HEK293 (cell line): ENCODE measurements around the gene C17orf100.
A peak's percentile ranks its signal among the peaks of the same experiment; 100 is the strongest.

Experiments used
- CTCF ChIA-PET: fragments of 350-600 bp; formaldehyde crosslinking; extraction: SDS; loops from one replicate; lab custom pipeline; 2021; ENCODE audit warnings: antibody characterized with exemption; lab: Yijun Ruan, JAX
- POLR2A ChIA-PET: fragments of 300-600 bp; formaldehyde crosslinking; extraction: SDS; loops from one replicate; lab custom pipeline; 2020; ENCODE audit warnings: antibody characterized with exemption, inconsistent platforms; lab: Yijun Ruan, JAX
- H3K27ac ChIP-seq: fragments of 200-500 bp; sonication (Bioruptor generic); 2 replicates; pipeline ENCODE4 v1.5.1; 2014; ENCODE audit warnings: low read depth, low read length, control low read depth, inconsistent platforms; ENCODE audit errors: extremely low read depth
- H3K36me3 ChIP-seq, 2 experiments: fragments of 200-500 bp in 1 of 2; sonication (Bioruptor generic) in 1 of 2; 1 replicate in 1 of 2; 2 replicates in 1 of 2; pipeline ENCODE4 v1.5.1; 2014 to 2017; ENCODE audit warnings: inconsistent platforms in 2 of 2, low read length in 2 of 2; ENCODE audit not compliant: control insufficient read depth in 2 of 2, insufficient read depth in 1 of 2
- H3K4me1 ChIP-seq: fragments of 200-500 bp; sonication (Bioruptor generic); 2 replicates; pipeline ENCODE4 v1.5.1; 2014; ENCODE audit warnings: mild to moderate bottlenecking, low read length, inconsistent platforms; ENCODE audit not compliant: control insufficient read depth, insufficient read depth
- H3K4me3 ChIP-seq: 2 replicates; pipeline ENCODE4 v1.5.1; 2011; ENCODE audit warnings: low read depth, mild to moderate bottlenecking, control low read depth, low read length, moderate library complexity
- H3K9me3 ChIP-seq: fragments of 200-500 bp; sonication (Bioruptor generic); 2 replicates; pipeline ENCODE4 v1.5.1; 2014; ENCODE audit warnings: low read depth, low read length, inconsistent platforms; ENCODE audit not compliant: control insufficient read depth, insufficient read depth
- EGR2 ChIP-seq: fragments of 450-650 bp; formaldehyde crosslinking; IDR thresholded peaks from 2 replicates; pipeline ENCODE4 v1.5.1; 2016; ENCODE audit warnings: low read depth, missing biosample characterization, missing genetic modification characterization
- GLIS1 ChIP-seq: fragments of 450-650 bp; formaldehyde crosslinking; IDR thresholded peaks from 2 replicates; pipeline ENCODE4 v1.5.1; 2016; ENCODE audit warnings: missing biosample characterization, missing genetic modification characterization
- MEIS1 ChIP-seq: sonication (generic); formaldehyde crosslinking; IDR thresholded peaks from 2 replicates; pipeline ENCODE4 v1.8.1; 2022; ENCODE audit warnings: missing genetic modification reagents, mild to moderate bottlenecking, borderline replicate concordance
- OSR2 ChIP-seq: fragments of 450-650 bp; formaldehyde crosslinking; IDR thresholded peaks from 2 replicates; pipeline ENCODE4 v1.5.1; 2016; ENCODE audit warnings: missing biosample characterization, missing genetic modification characterization
- OVOL3 ChIP-seq: fragments of 450-650 bp; formaldehyde crosslinking; IDR thresholded peaks from 2 replicates; pipeline ENCODE4 v1.5.1; 2016; ENCODE audit warnings: missing biosample characterization, missing genetic modification characterization
- PRDM1 ChIP-seq: fragments of 450-650 bp; formaldehyde crosslinking; IDR thresholded peaks from 2 replicates; pipeline ENCODE4; 2016; ENCODE audit warnings: missing biosample characterization, missing genetic modification characterization
- SALL2 ChIP-seq: fragments of 450-650 bp; formaldehyde crosslinking; IDR thresholded peaks from 2 replicates; pipeline ENCODE4 v1.5.0; 2017; ENCODE audit warnings: missing biosample characterization, mild to moderate bottlenecking, missing genetic modification characterization, borderline replicate concordance
- ZBTB20 ChIP-seq: fragments of 450-650 bp; formaldehyde crosslinking; IDR thresholded peaks from 2 replicates; pipeline ENCODE4 v1.5.1; 2016; ENCODE audit warnings: missing biosample characterization, missing genetic modification characterization
- ZFHX2 ChIP-seq: fragments of 450-650 bp; formaldehyde crosslinking; conservative IDR thresholded peaks from 2 replicates; pipeline ENCODE4 v1.5.1; 2016; ENCODE audit warnings: missing biosample characterization, missing genetic modification characterization
- ZIC2 ChIP-seq: fragments of 450-650 bp; formaldehyde crosslinking; IDR thresholded peaks from 2 replicates; pipeline ENCODE4 v1.5.1; 2016; ENCODE audit warnings: missing biosample characterization, missing genetic modification characterization
- ZNF211 ChIP-seq: fragments of 450-650 bp; formaldehyde crosslinking; IDR thresholded peaks from 2 replicates; pipeline ENCODE4 v1.5.1; 2016; ENCODE audit warnings: low read depth, missing biosample characterization, missing genetic modification characterization
- ZNF24 ChIP-seq: fragments of 450-650 bp; formaldehyde crosslinking; IDR thresholded peaks from 2 replicates; pipeline ENCODE4 v1.5.1; 2016; ENCODE audit warnings: missing biosample characterization, missing genetic modification characterization
- ZNF302 ChIP-seq: fragments of 450-650 bp; formaldehyde crosslinking; IDR thresholded peaks from 2 replicates; pipeline ENCODE4 v1.5.1; 2016; ENCODE audit warnings: missing biosample characterization, missing genetic modification characterization, low read depth
- ZNF335 ChIP-seq: fragments of 450-650 bp; formaldehyde crosslinking; conservative IDR thresholded peaks from 2 replicates; pipeline ENCODE4 v1.5.1; 2016; ENCODE audit warnings: missing biosample characterization, missing genetic modification characterization
- ZNF37A ChIP-seq: fragments of 450-650 bp; IDR thresholded peaks from 2 replicates; pipeline ENCODE4 v1.5.1; 2018; ENCODE audit warnings: missing biosample characterization, missing genetic modification characterization
- ZNF404 ChIP-seq: fragments of 450-650 bp; formaldehyde crosslinking; IDR thresholded peaks from 2 replicates; pipeline ENCODE4 v1.5.1; 2017; ENCODE audit warnings: missing biosample characterization, missing genetic modification characterization
- ZNF521 ChIP-seq: fragments of 450-650 bp; formaldehyde crosslinking; IDR thresholded peaks from 2 replicates; pipeline ENCODE4 v1.5.1; 2017; ENCODE audit warnings: missing biosample characterization, mild to moderate bottlenecking, missing genetic modification characterization
- ZNF558 ChIP-seq: fragments of 450-650 bp; formaldehyde crosslinking; IDR thresholded peaks from 2 replicates; pipeline ENCODE4 v1.5.1; 2016; ENCODE audit warnings: missing biosample characterization, missing genetic modification characterization
- ZNF747 ChIP-seq: fragments of 450-650 bp; formaldehyde crosslinking; IDR thresholded peaks from 2 replicates; pipeline ENCODE4 v1.5.1; 2016; ENCODE audit warnings: missing biosample characterization, missing genetic modification characterization
- ZSCAN23 ChIP-seq: fragments of 450-650 bp; formaldehyde crosslinking; IDR thresholded peaks from 2 replicates; pipeline ENCODE4 v1.5.1; 2016; ENCODE audit warnings: missing biosample characterization, missing genetic modification characterization
- TF ChIP-seq, protein P1 (sequence below): fragments of 450-650 bp; formaldehyde crosslinking; IDR thresholded peaks from 2 replicates; pipeline ENCODE4 v1.5.1; 2016; ENCODE audit warnings: missing biosample characterization, missing genetic modification characterization
- TF ChIP-seq, protein P2 (sequence below): fragments of 450-650 bp; formaldehyde crosslinking; IDR thresholded peaks from 2 replicates; pipeline ENCODE4 v1.5.1; 2016; ENCODE audit warnings: missing biosample characterization, missing genetic modification characterization
- TF ChIP-seq, protein P3 (sequence below): IDR thresholded peaks from 2 replicates; pipeline ENCODE4 v1.6.1; 2011; ENCODE audit warnings: mild to moderate bottlenecking, low read depth, low read length, borderline replicate concordance

C17orf100 gene

DNA sequence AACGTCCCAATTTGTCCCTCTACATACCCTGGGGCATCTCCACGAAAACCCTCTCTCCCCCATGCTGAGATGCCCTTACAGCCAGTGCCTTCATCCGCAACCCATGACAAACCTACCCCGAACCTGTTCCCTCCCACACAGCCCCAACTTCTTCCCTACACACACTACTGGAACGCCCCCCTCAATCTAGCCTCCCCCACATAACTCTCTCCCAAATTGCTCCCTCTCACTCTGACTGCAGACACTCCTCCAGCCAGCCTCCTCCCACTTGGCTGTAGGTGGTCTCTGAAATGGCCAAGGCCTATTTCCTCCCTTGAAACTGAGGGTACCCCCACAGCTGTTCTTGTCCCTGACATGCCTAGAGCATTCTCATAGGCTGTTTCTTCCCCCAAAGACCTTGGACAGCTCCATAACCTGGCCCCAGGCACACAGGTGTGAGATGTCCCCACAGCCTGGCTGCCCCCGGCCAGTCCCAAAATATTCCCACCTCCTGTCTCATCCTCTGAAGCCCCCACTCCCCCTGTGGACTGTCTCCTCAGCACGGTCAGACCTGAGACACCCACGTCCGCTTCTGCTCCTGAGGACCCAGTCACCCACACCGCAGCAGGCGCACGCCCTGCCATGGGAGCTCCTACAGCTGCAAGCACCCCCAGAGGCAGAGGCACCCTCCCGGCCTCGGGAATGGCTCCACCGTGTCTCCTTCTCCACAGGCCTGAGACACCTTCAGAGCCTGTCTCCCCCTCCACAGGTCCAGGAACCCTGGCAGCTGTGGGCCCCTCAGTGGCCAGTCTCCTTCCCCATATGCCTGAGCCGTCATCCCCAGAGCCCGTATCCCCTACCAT is 14.7 kb upstream of the C17orf100 start:
- TF ChIP-seq ZFHX2 (tag by site-specific recombination) (peak; percentile 96), PRDM1 (tag by site-specific recombination) (no peak), EGR2 (peak; percentile 94)
- TF ChIP-seq, protein P1, sequence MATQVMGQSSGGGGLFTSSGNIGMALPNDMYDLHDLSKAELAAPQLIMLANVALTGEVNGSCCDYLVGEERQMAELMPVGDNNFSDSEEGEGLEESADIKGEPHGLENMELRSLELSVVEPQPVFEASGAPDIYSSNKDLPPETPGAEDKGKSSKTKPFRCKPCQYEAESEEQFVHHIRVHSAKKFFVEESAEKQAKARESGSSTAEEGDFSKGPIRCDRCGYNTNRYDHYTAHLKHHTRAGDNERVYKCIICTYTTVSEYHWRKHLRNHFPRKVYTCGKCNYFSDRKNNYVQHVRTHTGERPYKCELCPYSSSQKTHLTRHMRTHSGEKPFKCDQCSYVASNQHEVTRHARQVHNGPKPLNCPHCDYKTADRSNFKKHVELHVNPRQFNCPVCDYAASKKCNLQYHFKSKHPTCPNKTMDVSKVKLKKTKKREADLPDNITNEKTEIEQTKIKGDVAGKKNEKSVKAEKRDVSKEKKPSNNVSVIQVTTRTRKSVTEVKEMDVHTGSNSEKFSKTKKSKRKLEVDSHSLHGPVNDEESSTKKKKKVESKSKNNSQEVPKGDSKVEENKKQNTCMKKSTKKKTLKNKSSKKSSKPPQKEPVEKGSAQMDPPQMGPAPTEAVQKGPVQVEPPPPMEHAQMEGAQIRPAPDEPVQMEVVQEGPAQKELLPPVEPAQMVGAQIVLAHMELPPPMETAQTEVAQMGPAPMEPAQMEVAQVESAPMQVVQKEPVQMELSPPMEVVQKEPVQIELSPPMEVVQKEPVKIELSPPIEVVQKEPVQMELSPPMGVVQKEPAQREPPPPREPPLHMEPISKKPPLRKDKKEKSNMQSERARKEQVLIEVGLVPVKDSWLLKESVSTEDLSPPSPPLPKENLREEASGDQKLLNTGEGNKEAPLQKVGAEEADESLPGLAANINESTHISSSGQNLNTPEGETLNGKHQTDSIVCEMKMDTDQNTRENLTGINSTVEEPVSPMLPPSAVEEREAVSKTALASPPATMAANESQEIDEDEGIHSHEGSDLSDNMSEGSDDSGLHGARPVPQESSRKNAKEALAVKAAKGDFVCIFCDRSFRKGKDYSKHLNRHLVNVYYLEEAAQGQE (tag by site-specific recombination), result peak; percentile 86
- Histone ChIP-seq H3K36me3 (peaks cover 31 to 40% of the 10 kb centered on the region in 2 experiments), H3K27ac (no peak overlapping the region), H3K4me1 (peaks cover 12% of the 10 kb centered on the region; the same call in 1 of the 2 replicates), H3K4me3 (no peak overlapping the region), H3K9me3 (no peaks in the 10 kb centered on the region)
- CTCF ChIA-PET, result interaction anchor here (1.1 kb wide), 1 partner anchor 29 kb away, joined by 3 read pairs; no protein-coding TSS in a partner anchor
- POLR2A ChIA-PET, result no interaction called here

DNA sequence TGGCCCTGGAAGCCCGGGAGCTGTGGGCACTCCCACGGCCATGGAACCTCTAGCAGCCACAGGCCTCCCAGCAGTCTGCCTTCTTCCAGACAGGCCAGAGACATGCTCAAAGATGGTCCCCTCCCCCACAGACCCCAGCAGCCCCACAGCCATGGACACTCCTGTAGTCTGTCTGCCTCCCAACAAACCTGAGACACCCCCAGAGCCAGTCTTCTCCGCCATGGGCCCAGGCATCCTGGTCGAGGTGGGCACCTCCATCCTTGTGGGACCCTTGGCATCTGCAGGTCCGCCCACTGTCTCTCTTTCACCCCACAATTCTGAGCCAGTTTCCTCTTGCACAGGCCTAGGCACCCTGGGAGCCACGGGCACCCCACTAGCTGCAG is 14.1 kb upstream of the C17orf100 start:
- Histone ChIP-seq H3K4me3 (no peak overlapping the region), H3K9me3 (no peaks in the 10 kb centered on the region), H3K27ac (no peak overlapping the region), H3K36me3 (peaks cover 25 to 37% of the 10 kb centered on the region in 2 experiments), H3K4me1 (peaks cover 13% of the 10 kb centered on the region; the same call in 1 of the 2 replicates)
- POLR2A ChIA-PET, result no interaction called here
- no peak for TF ChIP-seq ZNF211
- no peak for TF ChIP-seq ZNF24 (tag by site-specific recombination)
- TF ChIP-seq PRDM1 (tag by site-specific recombination), result no peak
- TF ChIP-seq ZNF558, result no peak
- TF ChIP-seq, protein P2, sequence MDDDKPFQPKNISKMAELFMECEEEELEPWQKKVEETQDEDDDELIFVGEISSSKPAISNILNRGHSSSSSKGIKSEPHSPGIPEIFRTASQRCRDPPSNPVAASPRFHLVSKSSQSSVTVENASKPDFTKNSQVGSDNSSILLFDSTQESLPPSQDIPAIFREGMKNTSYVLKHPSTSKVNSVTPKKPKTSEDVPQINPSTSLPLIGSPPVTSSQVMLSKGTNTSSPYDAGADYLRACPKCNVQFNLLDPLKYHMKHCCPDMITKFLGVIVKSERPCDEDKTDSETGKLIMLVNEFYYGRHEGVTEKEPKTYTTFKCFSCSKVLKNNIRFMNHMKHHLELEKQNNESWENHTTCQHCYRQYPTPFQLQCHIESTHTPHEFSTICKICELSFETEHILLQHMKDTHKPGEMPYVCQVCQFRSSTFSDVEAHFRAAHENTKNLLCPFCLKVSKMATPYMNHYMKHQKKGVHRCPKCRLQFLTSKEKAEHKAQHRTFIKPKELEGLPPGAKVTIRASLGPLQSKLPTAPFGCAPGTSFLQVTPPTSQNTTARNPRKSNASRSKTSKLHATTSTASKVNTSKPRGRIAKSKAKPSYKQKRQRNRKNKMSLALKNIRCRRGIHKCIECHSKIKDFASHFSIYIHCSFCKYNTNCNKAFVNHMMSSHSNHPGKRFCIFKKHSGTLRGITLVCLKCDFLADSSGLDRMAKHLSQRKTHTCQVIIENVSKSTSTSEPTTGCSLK (tag by site-specific recombination), result no peak
- no peak for TF ChIP-seq ZNF302 (tag by site-specific recombination)
- CTCF ChIA-PET, result no interaction called here

DNA sequence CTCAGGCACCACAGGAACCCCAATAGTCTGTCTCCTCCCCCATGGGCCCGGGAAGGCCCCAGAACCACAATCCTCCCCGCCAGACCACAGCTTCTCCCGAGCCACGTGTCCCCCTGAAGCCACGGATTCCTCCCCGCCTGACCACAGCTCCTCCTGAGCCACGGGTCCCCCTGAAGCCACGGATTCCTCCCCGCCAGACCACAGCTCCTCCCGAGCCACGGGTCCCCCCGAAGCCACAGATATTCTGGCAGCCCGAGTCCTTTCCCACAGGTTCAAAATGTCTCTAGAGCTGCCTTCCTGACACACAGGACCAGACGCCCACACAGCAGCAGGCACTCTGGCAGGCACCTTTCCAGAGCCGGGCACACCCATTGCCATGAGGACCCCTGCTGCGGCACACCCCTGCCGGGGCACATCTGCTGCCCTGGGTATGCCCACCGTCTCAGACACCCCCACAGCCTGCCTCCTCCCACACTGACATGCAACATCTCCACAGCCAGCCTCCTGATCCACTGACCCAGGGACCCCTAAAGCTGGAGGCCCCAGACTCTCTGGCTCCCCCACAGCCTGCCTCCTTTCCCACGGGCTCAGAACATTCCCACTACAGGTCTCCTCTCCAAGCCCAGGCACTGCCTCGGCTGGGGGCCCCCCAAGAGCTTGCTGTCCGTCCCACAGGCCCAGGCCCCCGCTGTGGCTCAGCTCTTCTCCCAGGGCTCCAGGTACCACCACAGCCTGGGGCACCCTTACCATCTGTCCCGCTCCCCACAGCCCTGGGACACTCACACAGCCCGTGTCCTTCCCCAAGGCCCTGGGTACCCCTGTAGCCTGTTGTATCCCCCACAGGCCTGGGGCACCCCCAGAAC is 13.3 kb upstream of the C17orf100 start:
- peaks cover 13% of the 10 kb centered on the region; the same call in 1 of the 2 replicates for H3K4me1 ChIP-seq
- CTCF ChIA-PET, result interaction anchor here (1.5 kb wide), 1 partner anchor 366 kb away, joined by 3 read pairs; no protein-coding TSS in a partner anchor
- POLR2A ChIA-PET, result no interaction called here
- TF ChIP-seq MEIS1 (CRISPR knock-in tag) (no peak), GLIS1 (tag by site-specific recombination) (peak; percentile 79), OSR2 (tag by site-specific recombination) (no peak), ZSCAN23 (tag by site-specific recombination) (no peak), EGR2 (peak; percentile 28; the same call in 1 of the 2 replicates), ZNF404 (tag by site-specific recombination) (no peak), ZBTB20 (tag by site-specific recombination) (no peak), OVOL3 (tag by site-specific recombination) (no peak), SALL2 (no peak), ZNF211 (no peak), ZIC2 (tag by site-specific recombination) (no peak), ZNF37A (tag by site-specific recombination) (no peak), ZNF521 (tag by site-specific recombination) (no peak), ZNF747 (tag by site-specific recombination) (no peak), ZNF335 (peak; percentile 58)
- TF ChIP-seq, protein P3, sequence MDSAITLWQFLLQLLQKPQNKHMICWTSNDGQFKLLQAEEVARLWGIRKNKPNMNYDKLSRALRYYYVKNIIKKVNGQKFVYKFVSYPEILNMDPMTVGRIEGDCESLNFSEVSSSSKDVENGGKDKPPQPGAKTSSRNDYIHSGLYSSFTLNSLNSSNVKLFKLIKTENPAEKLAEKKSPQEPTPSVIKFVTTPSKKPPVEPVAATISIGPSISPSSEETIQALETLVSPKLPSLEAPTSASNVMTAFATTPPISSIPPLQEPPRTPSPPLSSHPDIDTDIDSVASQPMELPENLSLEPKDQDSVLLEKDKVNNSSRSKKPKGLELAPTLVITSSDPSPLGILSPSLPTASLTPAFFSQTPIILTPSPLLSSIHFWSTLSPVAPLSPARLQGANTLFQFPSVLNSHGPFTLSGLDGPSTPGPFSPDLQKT, result no peak

More for the DNA sequence above, 13.3 kb upstream of the C17orf100 start:
- Histone ChIP-seq H3K4me3 (no peak overlapping the region), H3K36me3 (peaks cover 17 to 37% of the 10 kb centered on the region in 2 experiments), H3K9me3 (no peaks in the 10 kb centered on the region), H3K27ac (no peak overlapping the region)
